HG03135 (cell line): ENCODE measurements around the gene PPP1R37.

Experiments used
- ATAC-seq: cut with Tn5 transposase; IDR thresholded peaks from one replicate; pipeline ENCODE4 v1.9.1; 2021; ENCODE audit warnings: mild to moderate bottlenecking, moderate library complexity; ENCODE audit not compliant: unreplicated experiment

PPP1R37 gene

DNA sequence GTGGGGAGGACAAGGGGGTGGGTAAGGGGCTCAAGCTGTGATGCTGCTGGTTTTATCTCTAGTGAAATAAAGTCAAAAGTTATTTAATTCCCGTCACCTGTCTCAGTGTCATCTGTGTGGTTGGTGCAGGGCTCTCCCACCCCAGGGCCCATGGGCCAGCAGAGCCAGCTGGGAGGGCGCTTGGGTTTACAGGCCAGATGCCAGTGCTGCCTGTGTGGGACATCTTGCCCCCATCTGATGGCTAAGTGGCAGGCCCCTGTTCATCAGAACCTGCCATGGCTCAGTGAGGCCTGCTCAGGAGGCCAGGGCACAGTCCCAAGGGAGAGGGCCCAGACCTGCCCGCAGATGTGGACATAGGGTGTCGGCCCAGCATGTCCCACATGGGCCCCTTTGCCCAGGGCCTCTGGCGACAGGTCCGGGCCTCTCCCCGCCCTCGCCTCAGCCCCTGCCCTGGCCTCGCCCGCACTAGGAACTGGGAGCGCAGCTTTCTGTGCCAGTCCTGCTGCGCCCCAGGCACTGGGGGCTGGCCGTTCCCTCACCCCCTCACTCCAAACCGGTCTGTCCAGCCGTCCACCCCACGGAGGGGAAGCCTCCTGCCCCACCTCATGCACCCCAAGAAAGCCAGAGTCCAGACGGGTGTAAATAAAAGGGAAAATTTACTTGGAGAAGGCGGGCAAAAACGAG, 22.0 kb upstream of the PPP1R37 start:
- no peak for ATAC-seq

DNA sequence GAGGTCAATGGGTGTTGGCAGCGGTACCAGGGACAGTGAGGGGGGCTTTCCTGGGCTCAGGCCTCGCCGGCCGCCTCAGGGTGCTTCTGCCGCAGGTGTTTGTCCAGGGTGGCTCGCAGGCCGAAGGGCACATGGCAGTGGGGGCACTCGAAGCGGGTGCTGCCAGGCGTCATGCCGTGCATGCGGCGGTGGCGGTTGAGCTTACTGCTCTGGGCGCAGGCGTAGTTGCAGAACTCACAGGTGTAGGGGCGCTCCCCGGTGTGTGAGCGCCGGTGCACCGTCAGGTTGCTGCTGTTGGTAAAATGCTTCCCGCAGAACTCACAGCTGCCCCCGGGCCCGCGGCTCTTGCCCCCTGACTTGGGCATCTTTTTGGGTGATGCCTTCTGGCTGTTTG, 21.4 kb upstream of the PPP1R37 start:
- ATAC-seq = no peak

DNA sequence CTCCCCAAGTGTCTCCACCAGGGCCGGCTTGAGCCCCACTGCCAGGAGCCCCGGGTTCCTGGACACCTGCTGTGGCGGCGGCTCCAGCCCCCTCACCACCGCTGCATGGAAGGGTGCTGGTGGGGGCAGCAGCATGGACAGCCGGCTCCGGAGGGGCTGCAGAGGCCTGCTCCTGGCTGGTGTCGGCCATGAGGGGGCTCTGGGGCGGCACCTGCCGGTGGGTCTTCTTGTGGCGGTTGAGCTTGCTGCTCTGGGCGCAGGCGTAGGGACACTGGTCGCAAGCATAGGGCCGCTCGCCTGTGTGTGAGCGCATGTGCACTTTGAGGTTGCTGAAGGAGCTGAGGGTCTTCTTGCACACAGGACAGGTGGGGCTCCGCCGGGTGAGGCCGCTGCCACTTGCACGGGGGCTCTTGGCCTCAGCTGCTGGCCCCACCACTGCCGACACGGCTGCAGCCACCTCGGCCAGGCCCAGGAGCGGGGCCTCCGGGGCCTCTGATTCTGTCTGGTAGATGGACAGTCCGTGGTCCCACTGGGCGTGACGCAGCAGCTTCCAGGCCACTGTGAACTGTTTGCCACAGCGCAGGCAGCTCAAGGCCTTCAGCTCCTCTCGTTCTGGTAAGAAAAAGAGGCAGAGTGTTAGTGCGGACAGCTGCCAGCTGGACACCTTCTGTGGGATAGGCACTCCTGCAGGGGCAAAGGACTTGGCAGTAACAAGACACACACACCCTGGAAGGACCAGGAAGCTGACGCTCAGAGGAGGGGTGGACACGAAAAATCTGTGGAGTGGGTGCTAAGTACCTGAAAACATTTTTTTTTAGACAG, 20.8 kb upstream of the PPP1R37 start:
- no peak for ATAC-seq

DNA sequence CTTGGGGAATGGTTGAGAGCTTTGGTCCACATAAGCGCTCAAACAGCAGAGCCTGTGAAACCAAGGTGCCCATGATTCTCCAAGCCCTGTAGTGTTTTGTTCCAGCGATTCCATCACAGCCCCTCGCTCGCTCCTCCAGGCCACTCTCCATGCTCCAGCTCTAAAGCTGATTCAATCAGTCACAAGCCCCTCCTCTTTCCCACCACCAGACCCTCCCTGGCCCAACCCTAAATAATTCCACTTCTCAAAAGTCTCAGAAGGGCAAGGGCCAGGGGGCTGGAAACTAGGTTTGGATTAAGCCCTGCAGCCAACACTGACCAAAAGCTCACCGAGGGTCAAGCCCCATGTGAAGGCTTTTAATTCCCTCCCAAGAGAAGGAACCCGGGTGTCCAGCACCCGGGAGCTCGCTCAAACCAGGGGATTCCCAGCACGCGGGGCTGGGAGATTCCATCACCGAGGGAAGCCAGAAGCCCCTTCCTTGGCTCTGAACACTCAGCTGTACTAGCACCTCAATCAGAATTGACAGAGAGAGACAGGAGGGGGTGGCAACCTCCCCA, 18.2 kb upstream of the PPP1R37 start:
- no peak for ATAC-seq

DNA sequence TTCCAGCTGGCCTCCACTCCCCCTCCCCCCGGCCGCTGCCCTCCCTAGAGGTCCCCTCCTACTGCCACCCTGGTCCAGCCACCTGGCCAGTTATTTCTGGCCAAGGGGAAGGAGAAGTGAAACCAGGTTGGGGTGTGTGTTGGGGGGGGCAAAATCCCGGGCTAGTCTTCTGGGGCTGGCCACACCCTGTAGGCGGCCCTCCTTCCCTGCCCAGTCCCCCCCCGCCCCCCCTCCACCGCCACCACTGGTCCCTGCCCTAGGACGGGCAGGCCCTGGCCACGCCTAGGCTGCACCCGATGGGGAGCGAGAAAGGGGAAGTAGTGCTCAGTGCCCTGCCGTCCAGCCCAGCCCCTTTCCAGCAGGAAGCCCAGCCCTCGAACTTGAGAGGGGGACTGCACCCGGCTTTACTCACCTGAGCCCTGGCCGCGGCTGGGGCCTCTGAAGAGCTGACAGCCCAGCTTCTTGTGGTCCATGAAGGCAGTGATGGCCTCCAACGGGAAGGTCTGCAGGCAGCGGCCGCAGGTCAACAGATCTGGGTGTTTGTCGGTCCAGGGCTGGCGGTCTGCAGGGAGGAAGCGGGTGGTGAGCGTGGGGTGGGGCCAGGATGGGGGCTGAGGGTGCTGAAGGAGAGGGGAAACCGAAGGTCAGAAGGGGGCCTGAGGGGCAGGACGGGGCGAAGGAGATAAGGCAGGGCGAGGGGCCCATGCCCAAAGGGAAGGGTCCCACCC, 17.5 kb upstream of the PPP1R37 start:
- peak; percentile 50 for ATAC-seq

DNA sequence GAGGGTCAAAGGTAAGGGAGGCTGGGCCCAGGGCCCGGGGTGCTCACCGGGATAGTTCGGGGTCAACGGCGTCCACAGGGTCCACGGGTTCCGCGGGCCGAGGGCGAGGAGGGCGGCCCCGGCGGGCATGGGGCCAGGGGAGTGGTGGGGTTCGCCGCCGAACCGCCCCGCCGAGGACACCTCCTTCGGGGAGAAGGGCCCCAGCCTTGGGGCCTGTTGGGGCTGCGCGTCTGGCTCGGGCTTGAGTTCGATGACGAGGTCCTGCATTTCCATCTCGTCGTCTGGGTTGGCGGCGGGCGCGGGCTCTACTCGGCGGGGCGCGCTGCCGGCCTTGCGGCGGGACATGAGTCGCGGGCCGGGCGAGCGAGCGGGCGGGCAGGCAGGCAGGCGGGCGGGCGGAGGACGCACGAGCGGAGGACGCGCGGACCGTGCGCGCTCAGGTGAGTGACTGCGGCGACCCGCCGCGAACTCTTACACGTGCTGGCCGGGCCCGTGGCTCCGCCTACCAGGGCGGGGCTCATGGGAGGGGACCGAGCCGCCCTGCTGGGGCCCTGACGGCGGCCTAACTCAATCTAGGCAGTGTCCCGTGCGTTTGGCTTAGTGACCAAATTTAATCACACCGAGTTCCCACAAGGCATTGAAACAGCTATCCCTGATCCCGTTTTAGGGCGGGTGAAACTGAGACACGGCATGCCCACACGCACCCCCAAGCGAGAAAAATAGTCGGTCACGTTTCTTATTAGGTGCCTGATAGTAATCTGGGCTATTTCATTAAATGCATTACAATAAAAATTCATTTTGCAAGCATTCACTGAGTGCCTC, 16.7 kb upstream of the PPP1R37 start, which contains the start of gene ZNF296:
TSS of gene ZNF296 (minus strand) at position 450 of the 822 bp plus-strand sequence. CDS start at position 345, 105 bp downstream.
- no peak for ATAC-seq

DNA sequence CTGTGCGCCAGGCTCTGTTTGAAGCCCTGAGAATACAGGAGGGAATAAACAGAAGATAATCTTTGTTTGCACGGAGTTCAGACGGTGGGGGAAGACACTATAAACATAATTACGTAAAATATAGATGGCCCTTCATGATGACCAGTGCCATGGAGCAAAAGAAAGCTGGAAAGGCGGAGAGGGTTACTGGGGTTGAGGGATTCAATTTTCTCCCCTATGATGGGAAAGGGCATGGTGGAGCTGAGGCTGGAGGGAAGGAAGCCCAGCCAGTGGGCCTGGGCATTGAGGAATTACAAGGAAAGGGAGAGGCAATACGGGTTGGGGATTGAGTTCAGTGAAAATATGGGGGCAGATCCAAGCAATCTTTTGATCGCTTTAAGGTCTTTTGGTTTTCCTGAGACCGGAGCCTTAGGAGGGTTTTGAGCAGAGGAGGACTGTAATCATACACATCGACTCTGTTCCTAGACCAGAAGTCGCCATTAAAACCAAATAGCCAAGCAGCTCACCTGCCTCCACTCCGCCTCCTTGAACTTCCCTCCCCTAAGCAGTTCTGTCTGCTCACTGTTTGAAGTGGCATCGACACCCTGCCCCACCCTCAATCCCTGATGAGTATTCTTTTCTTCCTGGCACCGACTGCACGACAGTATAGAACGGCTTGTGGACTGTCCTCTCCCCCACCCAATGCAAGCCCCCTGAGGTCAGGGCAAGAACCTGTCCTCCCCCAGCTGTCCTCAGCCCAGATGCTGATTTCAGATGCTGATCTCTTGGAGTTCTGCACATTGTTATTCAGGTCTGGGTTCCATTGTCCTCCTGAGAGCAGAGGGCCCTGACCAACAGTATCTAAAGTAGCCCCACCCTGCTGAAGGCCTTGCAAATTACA, 15.9 kb upstream of the PPP1R37 start:
- ATAC-seq = no peak

DNA sequence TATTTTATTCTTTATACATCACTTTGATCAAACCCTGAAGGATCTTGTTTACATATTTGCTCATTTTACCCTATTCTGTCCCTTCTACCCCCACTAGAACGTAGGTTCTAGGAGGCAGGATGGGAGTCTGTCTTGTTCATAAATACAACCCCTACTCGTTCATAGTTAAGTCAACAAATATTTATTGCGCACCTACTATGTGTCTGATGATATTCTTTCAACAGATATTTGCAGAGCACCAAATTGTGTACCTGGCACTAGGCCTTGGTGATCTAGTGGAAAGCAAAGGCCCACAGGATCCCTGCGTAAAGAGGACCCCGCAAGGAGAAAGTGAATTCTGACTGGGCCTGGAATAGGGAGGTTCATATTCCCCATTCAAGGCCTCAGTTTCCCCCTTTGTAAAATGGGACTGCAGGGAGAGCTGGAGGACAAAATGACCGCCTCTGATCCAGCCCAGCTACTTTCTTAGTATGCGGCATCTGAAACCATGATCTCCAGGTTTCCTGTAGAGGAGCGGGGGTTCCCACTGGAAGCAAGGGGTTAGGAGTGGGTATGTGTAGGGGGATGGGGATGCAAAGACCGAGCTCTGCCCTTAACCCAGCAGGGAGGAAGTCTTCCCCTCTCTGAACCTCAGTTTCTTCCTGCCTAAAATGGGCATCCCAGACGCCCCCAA, 14.5 kb upstream of the PPP1R37 start:
- ATAC-seq = no peak

DNA sequence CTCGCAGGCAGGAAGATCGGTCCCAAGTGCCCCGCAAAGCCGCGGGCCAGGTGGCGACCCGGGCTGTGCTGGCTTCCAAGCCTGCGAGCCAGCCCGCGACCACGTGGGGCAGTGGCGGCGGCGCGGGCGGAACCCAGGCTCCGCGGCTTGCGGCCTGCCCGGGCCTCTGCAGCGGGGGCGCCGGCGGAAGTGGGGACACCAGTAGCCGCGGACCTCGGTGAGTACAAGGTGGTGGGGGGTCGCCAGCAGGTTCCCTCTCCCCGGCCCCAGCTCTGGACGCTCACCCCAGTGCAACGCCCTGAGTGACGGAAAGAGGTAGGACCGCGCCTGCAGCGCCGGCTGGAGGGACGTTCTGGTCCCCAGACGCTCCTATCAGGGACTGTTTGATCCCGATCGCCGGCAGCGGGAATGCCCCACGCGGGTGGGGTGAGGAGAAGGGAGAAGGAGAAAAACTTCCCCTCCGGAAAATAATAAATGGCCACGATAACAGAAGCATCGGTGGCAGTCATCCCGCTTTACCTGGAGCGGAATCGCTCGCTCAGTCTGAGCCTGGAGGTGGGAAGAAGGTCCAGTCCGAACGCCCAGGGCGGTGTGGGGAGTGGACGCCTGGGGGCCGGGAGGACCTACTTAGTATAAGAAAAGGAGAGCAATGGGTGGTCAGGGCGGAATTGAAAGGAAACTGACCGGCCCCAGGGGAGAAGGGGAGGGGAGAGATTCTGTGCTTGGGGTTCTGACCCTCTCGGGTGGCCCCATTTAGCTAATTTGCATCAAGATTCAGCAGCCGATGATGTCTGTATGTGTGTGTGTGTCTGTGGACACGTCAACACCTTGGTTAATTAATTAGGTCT, 13.7 kb upstream of the PPP1R37 start, which contains the start of gene GEMIN7:
TSS of gene GEMIN7 (plus strand) at position 198 of the 848 bp plus-strand sequence. CDS start 10,855 bp downstream, outside the sequence.
- ATAC-seq = peak; percentile 30

DNA sequence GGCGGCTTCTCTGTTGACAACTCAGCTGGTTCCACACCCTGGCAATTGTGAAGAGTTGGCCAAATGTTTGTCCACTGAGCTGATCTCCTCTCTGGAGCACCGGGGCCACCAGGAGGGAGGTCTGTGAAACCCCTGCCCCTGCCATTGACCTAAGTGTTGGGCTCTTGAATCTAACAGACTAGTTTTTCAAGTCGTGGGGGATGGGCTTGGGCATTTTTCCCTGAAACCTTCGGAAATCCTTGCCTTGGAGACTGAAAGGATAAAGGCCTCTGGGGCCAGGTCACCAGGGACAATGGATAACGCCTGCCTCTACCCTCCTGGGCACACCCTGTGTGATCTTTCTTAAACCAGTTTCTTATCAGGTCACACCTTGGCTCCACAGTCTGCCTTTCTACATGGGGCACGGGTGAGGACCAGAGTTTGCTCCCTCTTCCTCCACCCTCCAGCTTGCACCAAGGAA, 13.0 kb upstream of the PPP1R37 start:
- no peak for ATAC-seq

DNA sequence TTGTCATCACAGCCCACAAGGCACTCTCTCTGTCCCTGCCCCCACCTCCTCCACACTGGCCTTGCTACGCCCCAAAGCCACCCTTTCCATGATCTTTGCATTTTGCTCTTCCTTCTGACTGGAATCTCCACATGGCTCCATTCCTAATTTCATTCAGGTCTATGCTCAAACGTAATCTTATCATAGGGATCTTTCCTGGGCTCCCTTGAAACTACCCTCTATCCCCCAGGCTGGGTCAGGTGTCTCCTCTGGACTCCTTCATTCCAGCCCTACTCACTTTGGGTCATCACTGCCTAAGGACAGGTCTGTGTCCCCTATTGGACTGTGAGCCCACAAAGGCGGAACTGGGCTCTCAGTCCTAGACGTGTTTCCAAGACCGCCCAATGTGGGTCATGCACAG, 10.8 kb upstream of the PPP1R37 start:
- ATAC-seq = no peak

DNA sequence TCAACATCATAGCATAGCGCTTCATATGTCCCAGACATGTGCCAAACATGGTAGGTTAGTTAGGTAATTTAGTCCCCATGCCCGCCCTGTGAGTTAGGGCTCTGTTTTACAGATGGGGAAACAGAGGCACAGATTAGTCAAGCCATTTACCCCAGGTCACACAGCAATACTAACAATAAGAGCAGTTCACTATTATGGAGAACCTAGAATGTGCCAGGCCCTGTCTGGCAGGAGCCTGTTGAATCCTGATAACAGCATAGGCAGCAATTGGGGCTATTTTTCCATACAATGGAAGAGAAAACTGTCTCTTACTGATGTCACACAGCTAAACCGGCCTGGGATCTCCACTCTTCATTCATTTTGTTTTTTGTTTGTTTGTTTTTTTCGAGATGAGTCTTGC, 6.5 kb upstream of the PPP1R37 start:
- no peak for ATAC-seq

DNA sequence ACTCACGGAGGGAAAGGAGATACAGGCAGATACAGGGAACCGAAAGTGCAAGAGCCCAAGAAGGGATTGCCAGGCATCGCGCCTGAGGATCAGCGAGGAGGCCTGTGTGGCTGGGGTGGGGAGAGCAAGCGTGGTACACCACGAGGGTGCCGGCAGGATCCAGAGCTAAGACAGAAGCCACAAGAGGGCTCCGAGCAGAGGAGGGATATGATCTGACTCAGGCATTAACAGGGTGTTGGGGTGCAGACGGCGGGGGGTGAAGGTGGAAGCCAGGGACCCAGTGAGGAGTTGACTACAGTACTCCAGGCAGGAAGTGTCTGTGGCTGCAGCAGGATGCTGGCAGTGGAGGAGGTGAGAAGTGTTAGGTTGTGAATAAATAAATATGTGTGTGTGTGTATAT, 5.4 kb upstream of the PPP1R37 start:
- no peak for ATAC-seq

DNA sequence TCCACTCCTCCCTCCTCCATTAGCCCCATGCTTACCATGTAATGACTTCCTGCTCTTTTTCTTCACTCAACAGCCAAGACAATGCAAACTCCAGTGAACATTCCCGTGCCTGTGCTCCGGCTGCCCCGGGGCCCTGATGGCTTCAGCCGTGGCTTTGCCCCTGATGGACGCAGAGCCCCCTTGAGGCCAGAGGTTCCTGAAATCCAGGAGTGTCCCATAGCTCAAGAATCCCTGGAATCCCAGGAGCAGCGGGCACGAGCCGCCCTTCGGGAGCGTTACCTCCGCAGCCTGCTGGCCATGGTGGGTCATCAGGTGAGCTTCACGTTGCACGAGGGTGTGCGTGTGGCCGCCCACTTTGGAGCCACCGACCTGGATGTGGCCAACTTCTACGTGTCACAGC, 2.9 kb upstream of the PPP1R37 start:
- ATAC-seq = no peak

DNA sequence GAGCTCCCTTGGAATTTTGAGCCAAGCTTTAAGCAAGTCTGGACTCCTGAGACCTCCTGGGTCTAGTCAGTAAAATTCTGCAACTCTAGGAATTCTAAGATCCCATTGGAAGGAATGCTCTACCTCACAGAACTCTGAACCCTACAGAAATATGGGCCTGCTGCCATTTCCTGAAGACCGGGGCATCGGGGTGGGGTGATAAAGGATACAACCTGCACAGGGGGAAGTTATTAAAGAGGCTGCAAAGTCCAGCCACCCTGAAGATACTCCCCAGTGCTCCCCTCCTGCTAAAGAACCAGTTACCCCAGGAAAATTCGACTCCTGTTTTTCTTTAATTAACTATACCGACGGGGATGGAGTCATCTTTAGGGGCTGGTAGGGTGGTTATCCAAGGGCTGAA, 2.4 kb upstream of the PPP1R37 start:
- no peak for ATAC-seq

DNA sequence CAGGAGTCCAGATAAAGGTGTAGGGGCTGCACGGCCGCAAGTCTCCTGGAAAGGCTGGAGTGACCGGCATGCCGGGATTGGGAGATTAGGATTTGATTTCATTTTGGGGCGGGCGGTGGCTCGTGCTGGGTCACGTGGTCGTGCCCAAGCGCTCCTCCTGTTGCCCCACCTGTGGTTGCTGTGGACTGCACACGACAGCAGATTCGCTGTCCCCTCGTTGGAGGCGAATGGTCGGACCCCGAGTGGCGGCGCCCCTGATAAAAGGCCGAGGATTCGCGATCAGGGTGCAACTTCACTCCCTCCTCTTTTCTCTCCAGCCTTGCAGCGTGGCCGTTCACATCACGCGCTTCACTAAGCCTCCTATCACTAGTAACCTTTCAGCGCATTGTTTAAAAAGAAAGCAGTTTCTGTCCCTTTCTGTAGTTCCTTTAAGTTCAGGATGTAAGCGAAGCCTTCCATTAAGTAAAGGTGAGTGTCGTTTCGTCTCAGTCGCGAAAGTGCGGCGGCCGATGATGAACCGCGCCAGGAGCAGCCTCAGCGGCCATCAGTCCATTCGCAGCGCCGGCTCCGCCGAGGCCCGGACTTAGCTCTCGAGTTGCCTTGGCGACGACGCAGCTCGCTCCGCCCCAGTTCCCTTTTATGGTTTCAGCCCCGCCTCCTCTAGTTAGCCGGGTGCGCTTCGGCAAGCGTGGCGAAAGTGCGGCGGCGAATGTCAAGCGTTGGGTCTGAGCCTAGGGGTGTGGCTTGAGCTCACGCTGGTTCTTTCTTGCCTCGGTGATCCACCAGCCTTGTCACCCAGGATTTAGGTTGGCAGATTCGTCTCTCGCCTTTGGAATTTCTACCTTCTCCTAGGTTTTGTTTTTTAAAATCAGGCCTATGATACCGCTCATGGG, 1.7 kb upstream of the PPP1R37 start:
- peak; percentile 60 for ATAC-seq

DNA sequence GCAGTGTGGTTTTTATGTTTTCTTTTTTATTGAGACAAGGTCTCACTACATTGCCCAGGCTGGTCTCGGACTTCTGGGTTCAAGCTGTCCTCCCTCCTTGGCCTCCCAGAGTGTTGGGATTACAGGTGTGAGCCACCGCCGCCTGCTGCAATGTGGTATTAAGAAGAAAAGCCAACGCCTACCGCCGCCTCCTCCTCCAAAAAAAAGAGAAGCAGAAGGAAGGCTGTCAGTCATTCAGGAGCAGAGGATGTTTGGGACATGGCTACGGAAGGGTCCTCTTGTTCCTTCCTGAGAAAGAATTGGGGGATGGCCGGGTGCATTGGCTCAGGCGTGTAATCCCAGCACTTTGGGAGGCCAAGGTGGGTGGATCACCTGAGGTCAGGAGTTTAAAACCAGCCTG, 1.2 kb downstream of the PPP1R37 start:
- no peak for ATAC-seq
